ENCODE measurements around the gene SBF2.

The SBF2 gene

GRCh38 chr11:10064828-10065227 lies 229.2 kb downstream of the SBF2 start:
- no peak overlapping the region for H3K4me2 ChIP-seq
- H3K79me2 ChIP-seq (ENCODE audit: insufficient read depth, low read depth) = no peaks in the 10 kb centered on the region
- no peaks in the 10 kb centered on the region for H3K27me3 ChIP-seq (ENCODE audit: insufficient read depth, low read depth)
- no peaks in the 10 kb centered on the region for H3K4me1 ChIP-seq (ENCODE audit: low read depth, poor library complexity, severe bottlenecking)
- H3K4me3 ChIP-seq (IDR thresholded peaks at IDR 0.05; ENCODE audit: insufficient read depth, low read depth, low read length) = no peak overlapping the region
- H4K20me1 ChIP-seq (ENCODE audit: insufficient read depth) = no peaks in the 10 kb centered on the region
- H3K27ac ChIP-seq = no peak overlapping the region
- H2AFZ ChIP-seq (ENCODE audit: low read depth) = no peak overlapping the region
- no peaks in the 10 kb centered on the region for H3K36me3 ChIP-seq (ENCODE audit: insufficient read depth)
- no peak overlapping the region for H3K9ac ChIP-seq
- TF ChIP-seq CTCF (conservative IDR thresholded peaks at IDR 0.05; ENCODE audit: low read depth, low read length) = no peak

- H3K79me2 ChIP-seq (ENCODE audit: insufficient read depth, low read depth) = no peaks in the 10 kb centered on the region
- H4K20me1 ChIP-seq (ENCODE audit: insufficient read depth) = no peaks in the 10 kb centered on the region
- H3K27ac ChIP-seq = no peak overlapping the region
- no peak overlapping the region for H3K4me2 ChIP-seq
- H3K9ac ChIP-seq = no peak overlapping the region
- H2AFZ ChIP-seq (ENCODE audit: low read depth) = no peak overlapping the region
- no peaks in the 10 kb centered on the region for H3K36me3 ChIP-seq (ENCODE audit: insufficient read depth)
- no peaks in the 10 kb centered on the region for H3K4me1 ChIP-seq (ENCODE audit: low read depth, poor library complexity, severe bottlenecking)
- no peaks in the 10 kb centered on the region for H3K27me3 ChIP-seq (ENCODE audit: insufficient read depth, low read depth)
- H3K4me3 ChIP-seq (IDR thresholded peaks at IDR 0.05; ENCODE audit: insufficient read depth, low read depth, low read length) = no peak overlapping the region
- no peak for TF ChIP-seq CTCF (conservative IDR thresholded peaks at IDR 0.05; ENCODE audit: low read depth, low read length)
Measured at GRCh38 chr11:10058356-10058755, 235.7 kb downstream of the SBF2 start.

GRCh38 chr11:10051868-10052586 lies 242.0 kb downstream of the SBF2 start:
- no peak overlapping the region for H3K4me2 ChIP-seq
- H3K79me2 ChIP-seq (ENCODE audit: insufficient read depth, low read depth) = no peaks in the 10 kb centered on the region
- H3K9ac ChIP-seq = no peak overlapping the region
- no peaks in the 10 kb centered on the region for H3K27me3 ChIP-seq (ENCODE audit: insufficient read depth, low read depth)
- H3K27ac ChIP-seq = no peak overlapping the region
- H2AFZ ChIP-seq (ENCODE audit: low read depth) = no peak overlapping the region
- H3K36me3 ChIP-seq (ENCODE audit: insufficient read depth) = no peaks in the 10 kb centered on the region
- no peak for TF ChIP-seq CTCF (conservative IDR thresholded peaks at IDR 0.05; ENCODE audit: low read depth, low read length)
- H4K20me1 ChIP-seq (ENCODE audit: insufficient read depth) = no peaks in the 10 kb centered on the region
- H3K4me3 ChIP-seq (IDR thresholded peaks at IDR 0.05; ENCODE audit: insufficient read depth, low read depth, low read length) = no peak overlapping the region
- no peaks in the 10 kb centered on the region for H3K4me1 ChIP-seq (ENCODE audit: low read depth, poor library complexity, severe bottlenecking)

GRCh38 chr11:10050561-10050960 lies 243.5 kb downstream of the SBF2 start:
- Histone ChIP-seq H3K4me2 (no peak overlapping the region), H3K9ac (no peak overlapping the region), H2AFZ (ENCODE audit: low read depth) (no peak overlapping the region), H3K36me3 (ENCODE audit: insufficient read depth) (no peaks in the 10 kb centered on the region), H3K4me1 (ENCODE audit: low read depth, poor library complexity, severe bottlenecking) (no peaks in the 10 kb centered on the region), H3K4me3 (IDR thresholded peaks at IDR 0.05; ENCODE audit: insufficient read depth, low read depth, low read length) (no peak overlapping the region), H4K20me1 (ENCODE audit: insufficient read depth) (no peaks in the 10 kb centered on the region), H3K27me3 (ENCODE audit: insufficient read depth, low read depth) (no peaks in the 10 kb centered on the region), H3K79me2 (ENCODE audit: insufficient read depth, low read depth) (no peaks in the 10 kb centered on the region), H3K27ac (no peak overlapping the region)
- no peak for TF ChIP-seq CTCF (conservative IDR thresholded peaks at IDR 0.05; ENCODE audit: low read depth, low read length)

All from KMS-11 (cell line).